ENCODE measurements around the gene MAP2K5.

Gene MAP2K5

GRCh38 chr15:67564021-67564967 lies 21.8 kb downstream of the MAP2K5 start:
- H3K4me3 ChIP-seq (ENCODE audit: low read depth, low read length): no peak overlapping the region
- DNase-seq (ENCODE audit: low read depth): peak; percentile 17
- no peak for TF ChIP-seq CTCF (IDR thresholded peaks at IDR 0.05; ENCODE audit: low read depth, low read length)
- no peak for TF ChIP-seq POLR2A (IDR thresholded peaks at IDR 0.05; ENCODE audit: extremely low read depth, insufficient read length)
- no peak for TF ChIP-seq MAX (IDR thresholded peaks at IDR 0.05; ENCODE audit: low read depth, low read length)
- TF ChIP-seq MYC (IDR thresholded peaks at IDR 0.05; ENCODE audit: low read depth, low read length): no peak

GRCh38 chr15:67564968-67565345 lies 22.5 kb downstream of the MAP2K5 start:
- TF ChIP-seq MAX (IDR thresholded peaks at IDR 0.05; ENCODE audit: low read depth, low read length): no peak
- TF ChIP-seq POLR2A (IDR thresholded peaks at IDR 0.05; ENCODE audit: extremely low read depth, insufficient read length): no peak
- no peak for TF ChIP-seq MYC (IDR thresholded peaks at IDR 0.05; ENCODE audit: low read depth, low read length)
- no peak for TF ChIP-seq CTCF (IDR thresholded peaks at IDR 0.05; ENCODE audit: low read depth, low read length)

GRCh38 chr15:67569668-67570067 lies 27.2 kb downstream of the MAP2K5 start:
- no peak overlapping the region for H3K4me3 ChIP-seq (ENCODE audit: low read depth, low read length)
- TF ChIP-seq POLR2A (IDR thresholded peaks at IDR 0.05; ENCODE audit: extremely low read depth, insufficient read length) (no peak), CTCF (IDR thresholded peaks at IDR 0.05; ENCODE audit: low read depth, low read length) (no peak), MYC (IDR thresholded peaks at IDR 0.05; ENCODE audit: low read depth, low read length) (no peak), MAX (IDR thresholded peaks at IDR 0.05; ENCODE audit: low read depth, low read length) (no peak)
- DNase-seq (ENCODE audit: low read depth): no peak

More at GRCh38 chr15:67564968-67565345, 22.5 kb downstream of the MAP2K5 start:
- H3K4me3 ChIP-seq (ENCODE audit: low read depth, low read length): no peak overlapping the region
- peak; percentile 63 for DNase-seq (ENCODE audit: low read depth)

GRCh38 chr15:67570875-67571647 lies 28.6 kb downstream of the MAP2K5 start:
- no peak overlapping the region for H3K4me3 ChIP-seq (ENCODE audit: low read depth, low read length)
- TF ChIP-seq POLR2A (IDR thresholded peaks at IDR 0.05; ENCODE audit: extremely low read depth, insufficient read length) (no peak), CTCF (IDR thresholded peaks at IDR 0.05; ENCODE audit: low read depth, low read length) (no peak), MAX (IDR thresholded peaks at IDR 0.05; ENCODE audit: low read depth, low read length) (no peak), MYC (IDR thresholded peaks at IDR 0.05; ENCODE audit: low read depth, low read length) (no peak)
- no peak for DNase-seq (ENCODE audit: low read depth)

GRCh38 chr15:67571648-67572415 lies 29.3 kb downstream of the MAP2K5 start:
- TF ChIP-seq CTCF (IDR thresholded peaks at IDR 0.05; ENCODE audit: low read depth, low read length) (no peak), POLR2A (IDR thresholded peaks at IDR 0.05; ENCODE audit: extremely low read depth, insufficient read length) (no peak), MYC (IDR thresholded peaks at IDR 0.05; ENCODE audit: low read depth, low read length) (no peak), MAX (IDR thresholded peaks at IDR 0.05; ENCODE audit: low read depth, low read length) (no peak)
- H3K4me3 ChIP-seq (ENCODE audit: low read depth, low read length): no peak overlapping the region
- DNase-seq (ENCODE audit: low read depth): no peak
